NCI-H748 (cell line): ENCODE measurements around the gene RASSF1.
"Not testable (repeated sequence)": the region's sequence is repeated elsewhere in the genome, so short reads cannot be mapped to it uniquely, and the experiment has no call there.

Experiments
- DNase-seq: peaks from one replicate; lab custom pipeline; 2025; ENCODE audit not compliant: unreplicated experiment; lab: John Stamatoyannopoulos, UW

The RASSF1 gene

DNA sequence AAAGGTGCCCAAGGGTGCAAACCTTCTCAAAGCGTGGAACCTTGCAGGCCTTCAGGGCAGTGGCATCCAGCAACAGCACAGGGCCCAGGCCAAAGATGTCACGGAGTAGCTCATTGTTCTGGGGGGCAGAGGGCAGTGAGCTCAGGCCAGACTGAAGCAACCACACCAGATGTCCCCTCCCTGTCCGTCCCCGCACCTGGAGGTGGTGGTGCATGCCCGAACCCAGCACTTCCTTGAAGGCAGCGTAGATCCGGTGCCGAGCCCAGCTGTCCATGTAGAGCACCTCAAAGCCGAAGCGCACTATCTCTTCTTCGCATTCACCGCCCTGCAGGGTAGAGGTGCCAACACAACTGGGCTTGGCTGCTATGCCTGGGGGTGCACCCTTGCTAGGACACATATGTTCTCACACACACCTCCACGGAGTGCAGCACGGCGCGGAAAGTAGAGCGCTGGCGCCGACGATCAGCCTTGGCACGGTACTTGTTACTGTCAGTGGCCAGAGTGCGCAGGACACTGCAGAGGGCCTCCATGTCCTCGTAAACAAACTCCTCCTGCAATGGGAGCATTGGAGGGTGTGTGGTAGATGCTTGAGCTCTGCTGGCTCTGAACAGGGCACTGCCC, 52.1 kb downstream of the RASSF1 start:
- no peak for DNase-seq

DNA sequence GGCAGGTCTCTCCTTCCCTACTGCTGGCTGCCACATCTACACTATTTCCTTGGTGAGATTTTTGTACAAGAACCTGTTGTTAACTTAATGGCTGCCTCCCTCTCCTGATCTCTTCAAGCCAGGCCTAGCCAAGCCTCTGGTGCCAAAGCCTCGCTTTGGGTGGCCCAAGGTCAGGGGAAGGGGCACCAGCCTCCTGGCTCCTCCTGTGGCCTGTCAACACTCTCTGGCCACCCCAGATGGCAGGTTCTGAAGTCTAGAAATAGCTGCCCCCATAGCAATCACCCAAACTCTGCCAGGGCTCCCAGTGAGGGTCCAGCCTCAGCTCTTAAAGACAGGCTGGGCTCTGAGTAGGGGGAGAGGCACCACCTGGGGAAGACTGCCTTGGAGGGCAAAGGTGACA, 53.4 kb downstream of the RASSF1 start:
- no peak for DNase-seq

GRCh38 chr3:50286322-50287227, 54.1 kb downstream of the RASSF1 start:
- no peak for DNase-seq

DNA sequence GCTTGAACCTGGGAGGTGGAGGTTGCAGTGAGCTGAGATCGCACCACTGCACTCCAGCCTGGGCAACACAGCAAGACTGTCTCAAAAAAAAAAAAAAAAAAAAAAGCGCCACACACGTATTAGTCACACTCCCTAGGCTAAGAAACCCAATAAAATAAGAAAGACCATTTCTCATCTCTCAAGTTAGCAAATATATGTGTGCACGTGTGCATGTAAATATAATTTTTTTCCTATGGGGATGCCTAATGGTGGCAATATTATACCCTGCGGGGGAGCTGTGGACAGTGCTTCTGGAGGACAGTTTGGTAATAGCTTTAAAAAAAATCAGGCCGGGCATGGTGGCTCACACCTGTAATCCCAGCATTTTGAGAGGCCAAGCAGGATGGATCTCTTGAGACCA, 56.5 kb downstream of the RASSF1 start:
- DNase-seq: not testable (repeated sequence)
